ENCODE measurements around the gene SDHD.
"Not testable (repeated sequence)": the region's sequence is repeated elsewhere in the genome, so short reads cannot be mapped to it uniquely, and the experiment has no call there.

Gene SDHD

DNA sequence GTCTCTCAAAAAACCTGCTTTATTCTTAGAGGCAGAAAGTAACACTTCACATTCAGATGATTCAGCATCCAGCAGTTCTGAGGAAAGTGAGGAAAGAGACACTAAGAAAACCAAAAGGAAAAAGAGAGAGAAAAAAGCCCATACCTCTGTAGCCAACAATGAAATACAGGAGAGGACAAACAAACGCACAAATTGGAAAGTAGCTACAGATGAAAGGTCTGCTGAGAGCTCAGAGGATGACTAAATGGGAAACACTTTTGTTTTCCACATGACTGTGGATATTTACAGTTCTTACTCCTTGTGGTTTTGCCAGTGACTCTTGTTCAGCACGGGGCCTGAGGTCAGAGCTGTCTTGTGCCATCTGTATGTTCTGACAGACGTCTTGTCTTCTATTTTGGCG is 3.9 kb upstream of the SDHD start:
- TF ChIP-seq POLR2A (IDR thresholded peaks at IDR 0.05; ENCODE audit: low read length) (no peak), GATA1 (IDR thresholded peaks at IDR 0.05; ENCODE audit: low read depth, low read length) (no peak)
- no peak for DNase-seq

DNA sequence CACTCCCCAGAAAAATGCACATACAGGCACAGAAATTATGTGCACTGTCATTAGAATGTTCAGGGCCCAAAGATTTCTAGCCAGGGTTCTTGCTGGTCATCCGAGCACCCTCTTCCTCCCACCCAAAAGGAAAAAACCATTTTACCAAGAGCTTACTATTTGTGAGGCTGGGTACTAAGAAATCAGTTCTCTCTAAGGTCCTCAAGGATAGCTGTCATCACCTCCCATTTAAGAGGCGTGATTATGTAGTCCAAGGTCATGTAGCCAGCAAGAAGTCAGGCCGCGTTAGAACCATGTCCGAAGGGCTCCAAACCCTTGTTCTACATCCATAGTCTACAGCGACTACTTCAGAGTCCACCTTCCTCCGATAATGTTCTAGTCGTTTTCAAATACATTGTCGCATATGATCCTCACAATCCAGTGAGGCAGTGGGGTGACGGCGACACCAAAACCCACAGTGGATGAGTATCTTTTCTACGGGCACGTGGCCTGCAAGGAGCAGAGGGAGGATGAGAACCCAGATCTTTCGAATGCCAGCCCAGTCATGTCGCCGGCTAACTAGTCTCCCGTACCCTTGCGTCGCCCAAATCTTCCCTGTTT is 751 bp upstream of the SDHD start:
- no peak for TF ChIP-seq GATA1 (IDR thresholded peaks at IDR 0.05; ENCODE audit: low read depth, low read length)
- no peak for TF ChIP-seq POLR2A (IDR thresholded peaks at IDR 0.05; ENCODE audit: low read length)
- DNase-seq: peak; percentile 71 to 77

DNA sequence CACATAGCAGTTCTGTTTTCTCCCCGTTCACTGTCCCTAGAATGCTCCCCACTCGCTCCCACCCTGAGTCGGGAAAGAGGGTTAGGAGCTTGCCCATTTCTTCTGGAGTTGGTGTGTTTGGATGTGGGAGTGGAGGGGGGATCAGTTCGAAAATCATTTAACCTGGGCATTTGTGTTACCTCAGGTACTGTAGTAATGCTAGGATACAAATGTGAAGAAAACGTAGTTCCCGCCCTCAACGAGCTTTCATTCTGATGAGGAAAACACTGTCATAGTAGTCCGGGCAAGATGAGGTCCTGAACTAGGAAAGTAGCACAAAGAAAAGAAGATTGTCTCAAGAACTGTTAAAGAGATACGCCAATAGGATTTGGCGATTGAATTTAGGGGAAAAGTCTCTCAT is 539 bp downstream of the SDHD start:
- TF ChIP-seq POLR2A (IDR thresholded peaks at IDR 0.05; ENCODE audit: low read length) (no peak), GATA1 (IDR thresholded peaks at IDR 0.05; ENCODE audit: low read depth, low read length) (no peak)
- peak; percentile 37 to 50 for DNase-seq

DNA sequence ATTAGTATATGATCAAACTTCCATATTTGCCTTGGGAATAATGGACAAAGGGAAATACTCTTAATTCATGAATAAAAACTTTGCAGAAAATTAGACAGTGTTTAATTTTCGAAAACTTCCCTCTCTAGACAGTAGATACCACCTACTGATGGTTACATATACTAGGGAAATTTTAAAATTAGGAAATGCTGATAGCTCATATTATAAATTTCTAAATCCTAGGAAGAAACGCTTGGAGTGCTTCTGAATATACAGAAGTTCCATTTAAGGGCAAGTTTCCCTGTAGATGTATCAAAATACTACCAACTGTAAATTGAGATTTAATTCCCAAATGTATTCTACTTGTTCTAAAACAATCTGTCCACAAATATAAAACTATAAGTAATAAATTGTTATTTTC is 8.6 kb downstream of the SDHD start:
- not testable (repeated sequence) for DNase-seq

DNA sequence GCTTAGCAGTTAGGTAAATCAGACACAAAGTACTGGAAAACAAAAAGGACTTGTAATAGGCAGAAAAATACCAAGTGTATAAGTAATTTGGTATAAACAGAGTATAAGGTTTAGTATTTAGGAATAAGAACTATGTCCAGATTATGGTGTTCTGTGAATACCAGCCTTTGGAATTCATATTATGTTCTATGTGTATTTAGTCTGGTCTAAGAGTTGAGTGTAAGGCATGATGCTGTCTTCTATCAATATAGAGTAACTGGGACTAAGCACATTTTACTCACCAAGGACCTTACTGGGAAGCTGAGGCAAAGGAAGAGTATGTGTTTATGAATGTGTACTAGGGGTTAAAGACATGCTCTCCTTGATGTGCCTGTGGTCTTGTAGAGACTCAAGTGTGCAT is 9.5 kb downstream of the SDHD start:
- DNase-seq: no peak
- TF ChIP-seq POLR2A (IDR thresholded peaks at IDR 0.05; ENCODE audit: low read length) (no peak), GATA1 (IDR thresholded peaks at IDR 0.05; ENCODE audit: low read depth, low read length) (no peak)

DNA sequence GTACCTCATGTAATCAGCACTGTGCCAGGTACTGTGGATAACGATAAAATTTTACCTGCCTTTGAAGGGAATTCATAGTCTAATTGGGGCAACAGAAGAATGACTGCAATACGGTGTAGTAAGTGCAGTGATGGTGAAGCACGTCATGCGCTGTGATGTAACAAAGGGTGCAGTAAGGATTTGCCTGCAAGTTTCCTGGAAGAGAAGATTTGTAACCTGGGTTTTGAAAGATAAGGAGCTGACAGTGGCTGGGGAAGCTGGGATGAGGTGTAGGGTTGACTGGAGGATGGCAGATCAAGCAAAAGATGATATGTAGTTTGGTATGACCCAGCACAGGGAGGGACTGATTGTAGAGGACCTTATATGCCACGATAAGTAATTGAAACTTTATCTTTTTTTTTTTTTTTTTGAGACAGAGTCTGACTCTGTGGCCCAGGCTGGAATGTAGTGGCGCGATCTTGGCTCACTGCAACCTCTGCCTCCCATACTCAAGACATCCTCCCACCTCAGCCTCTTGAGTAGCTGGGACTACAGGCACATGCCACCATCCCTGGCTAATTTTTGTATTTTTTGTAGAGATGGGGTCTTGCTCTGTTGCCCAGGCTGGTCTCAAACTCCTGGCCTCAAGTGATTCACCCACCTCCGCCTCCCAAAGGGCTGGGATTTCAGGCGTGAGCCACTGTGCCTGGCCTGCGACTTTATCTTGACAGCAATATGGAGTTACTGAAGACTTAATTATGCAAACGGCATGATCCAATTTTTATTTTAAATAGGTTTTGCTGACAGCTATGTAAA is 11.3 kb downstream of the SDHD start:
- TF ChIP-seq GATA1 (IDR thresholded peaks at IDR 0.05; ENCODE audit: low read depth, low read length) (no peak), POLR2A (IDR thresholded peaks at IDR 0.05; ENCODE audit: low read length) (no peak)
- DNase-seq: no peak

DNA sequence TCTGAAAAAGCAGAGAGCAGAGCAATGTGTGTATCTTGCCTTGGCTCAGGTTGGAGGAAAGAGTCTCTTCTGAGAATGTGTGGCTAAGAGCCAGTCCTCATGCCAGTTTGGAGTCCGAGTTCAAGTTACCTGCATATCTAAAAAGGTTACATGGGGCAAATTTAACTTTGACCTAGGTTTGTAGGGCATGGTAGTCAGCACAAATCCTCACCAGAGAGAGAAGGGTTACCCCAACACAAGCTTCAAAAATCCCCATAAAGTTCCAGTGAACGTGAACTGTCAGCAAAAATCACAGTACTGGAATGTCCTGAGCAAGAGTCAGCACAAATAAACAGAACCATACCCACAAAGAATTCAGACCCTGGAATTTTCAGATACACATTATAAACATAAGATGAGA is 13.8 kb downstream of the SDHD start:
- DNase-seq: no peak
- TF ChIP-seq GATA1 (IDR thresholded peaks at IDR 0.05; ENCODE audit: low read depth, low read length) (no peak), POLR2A (IDR thresholded peaks at IDR 0.05; ENCODE audit: low read length) (no peak)

DNA sequence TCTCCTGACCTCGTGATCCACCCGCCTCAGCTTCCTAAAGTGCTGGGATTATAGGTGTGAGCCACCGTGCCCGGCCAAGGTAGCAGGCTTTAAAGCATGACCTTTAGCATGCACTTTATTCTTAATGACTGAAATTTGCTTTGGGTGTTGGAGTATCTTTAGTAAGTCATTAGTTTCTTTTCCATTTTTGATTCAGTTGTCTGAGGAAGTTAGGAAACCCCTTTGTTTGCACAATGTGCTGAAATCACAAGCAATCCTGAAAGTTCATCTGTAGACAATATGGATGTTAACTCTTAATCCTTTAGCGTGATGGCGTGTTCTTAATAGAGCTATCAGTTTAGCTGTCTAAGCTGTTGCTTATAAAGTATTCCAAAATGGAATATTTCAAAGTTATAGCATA is 16.8 kb downstream of the SDHD start:
- TF ChIP-seq GATA1 (IDR thresholded peaks at IDR 0.05; ENCODE audit: low read depth, low read length) (no peak), POLR2A (IDR thresholded peaks at IDR 0.05; ENCODE audit: low read length) (no peak)

DNA sequence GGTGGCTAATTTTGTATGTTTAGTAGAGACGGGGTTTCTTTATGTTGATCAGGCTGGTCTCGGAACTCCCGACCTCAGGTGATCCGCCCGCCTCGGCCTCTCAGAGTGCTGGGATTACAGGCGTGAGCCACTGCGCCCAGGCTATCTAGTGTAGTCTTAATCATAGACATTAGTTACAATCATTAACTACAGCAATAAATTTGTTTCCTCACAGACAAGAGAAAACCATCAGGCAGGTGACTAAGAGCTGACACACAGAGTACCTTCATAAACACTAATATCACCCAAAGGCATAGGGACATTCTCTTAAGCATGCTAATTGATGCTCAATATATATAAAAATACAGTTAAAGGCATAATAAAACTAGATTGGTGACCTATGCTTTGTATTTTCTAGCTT is 19.4 kb downstream of the SDHD start:
- no peak for DNase-seq
- TF ChIP-seq POLR2A (IDR thresholded peaks at IDR 0.05; ENCODE audit: low read length) (no peak), GATA1 (IDR thresholded peaks at IDR 0.05; ENCODE audit: low read depth, low read length) (no peak)

More for the DNA sequence above, 16.8 kb downstream of the SDHD start:
- DNase-seq: no peak

DNA sequence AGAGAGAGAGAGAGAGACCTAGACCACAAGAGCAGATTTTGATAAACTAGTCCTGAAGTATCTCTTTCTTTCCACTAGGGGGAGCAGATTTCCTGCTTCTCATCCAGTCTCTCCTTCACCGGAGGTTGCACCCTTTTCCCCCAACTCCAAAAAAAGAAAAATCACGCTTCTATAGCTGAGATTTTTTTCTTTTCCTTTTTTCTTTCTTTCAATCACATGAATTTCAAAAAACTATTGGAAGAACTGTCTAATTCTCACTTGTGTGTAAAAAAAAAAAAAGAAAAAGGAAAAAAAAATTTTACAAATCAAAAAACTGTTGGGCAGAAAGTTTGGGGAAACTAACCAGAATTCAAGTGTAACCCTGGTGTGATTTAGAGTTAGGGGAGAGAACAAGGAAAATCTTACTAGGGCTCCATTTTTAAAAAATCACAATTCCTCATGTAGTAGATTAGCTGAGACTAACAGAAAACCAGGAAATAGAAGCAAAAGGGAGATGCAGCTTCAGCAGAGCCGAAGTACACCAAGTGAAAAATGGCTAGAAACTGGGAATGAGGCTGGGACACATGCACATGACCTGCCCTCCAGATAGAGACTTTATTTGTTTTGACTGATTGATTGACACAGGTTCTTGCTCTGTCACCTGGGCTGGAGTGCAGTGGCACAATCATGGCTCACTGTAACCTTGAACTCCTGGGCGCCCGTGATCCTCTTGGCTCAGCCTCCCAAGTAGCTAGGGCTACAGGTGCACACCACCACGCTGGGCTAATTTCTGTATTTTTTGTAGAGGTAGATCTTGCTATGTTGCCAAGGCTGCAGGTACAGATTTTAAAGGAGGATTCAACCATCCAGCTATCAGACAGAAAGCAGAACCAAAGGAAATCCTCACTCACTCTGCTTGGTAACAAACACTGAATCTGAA is 27.1 kb downstream of the SDHD start:
- peak; percentile 50 to 54 for DNase-seq
- TF ChIP-seq GATA1 (IDR thresholded peaks at IDR 0.05; ENCODE audit: low read depth, low read length) (no peak), POLR2A (IDR thresholded peaks at IDR 0.05; ENCODE audit: low read length) (no peak)

DNA sequence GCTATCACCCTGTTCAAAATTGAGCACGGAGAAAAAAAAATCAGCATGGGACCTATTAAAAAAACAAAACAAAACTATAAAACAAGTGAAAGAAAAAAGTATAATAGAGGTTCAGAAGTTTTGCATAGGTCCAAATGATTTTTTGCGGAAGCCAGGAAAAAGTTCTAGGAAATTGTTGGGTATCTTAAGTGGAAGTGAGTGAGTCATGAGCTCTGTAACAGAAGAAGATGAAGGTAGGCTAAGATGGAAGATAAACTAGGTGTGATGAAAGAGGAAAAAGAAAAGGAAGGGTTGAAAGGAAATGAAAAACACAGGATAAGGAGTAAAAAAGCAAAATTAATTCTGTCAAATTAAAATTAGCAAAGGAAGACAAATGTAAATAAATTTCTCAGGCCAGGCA is 27.8 kb downstream of the SDHD start:
- DNase-seq: no peak
- TF ChIP-seq GATA1 (IDR thresholded peaks at IDR 0.05; ENCODE audit: low read depth, low read length) (no peak), POLR2A (IDR thresholded peaks at IDR 0.05; ENCODE audit: low read length) (no peak)

DNA sequence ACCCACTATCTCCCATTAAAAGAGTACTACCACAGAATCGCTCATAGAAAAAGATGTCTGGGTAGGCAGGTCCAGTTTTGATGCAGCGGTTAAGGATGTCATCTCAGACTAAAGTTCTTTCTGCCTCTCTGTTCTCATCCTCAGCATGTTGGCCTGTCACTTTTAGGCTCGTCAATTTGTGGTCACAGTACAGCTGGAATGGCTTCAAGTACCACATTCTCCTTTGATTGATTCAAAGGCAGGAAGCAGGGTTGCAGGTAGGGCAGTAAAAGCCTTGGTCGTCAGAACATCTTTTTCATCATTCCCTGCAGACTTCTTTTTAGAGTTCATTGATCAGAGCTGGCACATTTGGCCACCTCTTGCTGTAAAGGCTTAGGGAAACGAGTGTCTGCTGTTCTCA is 28.7 kb downstream of the SDHD start:
- DNase-seq: no peak
- TF ChIP-seq GATA1 (IDR thresholded peaks at IDR 0.05; ENCODE audit: low read depth, low read length) (no peak), POLR2A (IDR thresholded peaks at IDR 0.05; ENCODE audit: low read length) (no peak)

DNA sequence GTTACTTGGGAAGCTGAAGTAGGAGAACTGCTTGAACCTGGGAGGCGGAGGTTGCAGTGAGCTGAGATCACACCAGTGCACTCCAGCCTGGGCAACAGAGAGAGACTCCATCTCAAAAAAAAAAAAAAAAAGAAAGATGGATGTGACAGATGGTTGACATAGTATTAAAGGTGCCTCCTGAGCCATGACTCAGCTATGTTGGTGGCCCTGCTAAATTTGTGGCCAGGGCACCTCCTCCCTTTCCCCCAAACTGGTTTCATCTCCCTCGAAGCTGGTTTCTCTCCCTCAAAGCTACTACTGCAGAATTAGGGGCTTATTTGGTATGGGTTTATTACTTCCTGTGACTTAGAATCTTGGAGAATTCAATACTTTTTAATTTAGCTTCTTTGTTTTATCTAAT is 31.5 kb downstream of the SDHD start:
- DNase-seq: no peak
- TF ChIP-seq GATA1 (IDR thresholded peaks at IDR 0.05; ENCODE audit: low read depth, low read length) (no peak), POLR2A (IDR thresholded peaks at IDR 0.05; ENCODE audit: low read length) (no peak)

DNA sequence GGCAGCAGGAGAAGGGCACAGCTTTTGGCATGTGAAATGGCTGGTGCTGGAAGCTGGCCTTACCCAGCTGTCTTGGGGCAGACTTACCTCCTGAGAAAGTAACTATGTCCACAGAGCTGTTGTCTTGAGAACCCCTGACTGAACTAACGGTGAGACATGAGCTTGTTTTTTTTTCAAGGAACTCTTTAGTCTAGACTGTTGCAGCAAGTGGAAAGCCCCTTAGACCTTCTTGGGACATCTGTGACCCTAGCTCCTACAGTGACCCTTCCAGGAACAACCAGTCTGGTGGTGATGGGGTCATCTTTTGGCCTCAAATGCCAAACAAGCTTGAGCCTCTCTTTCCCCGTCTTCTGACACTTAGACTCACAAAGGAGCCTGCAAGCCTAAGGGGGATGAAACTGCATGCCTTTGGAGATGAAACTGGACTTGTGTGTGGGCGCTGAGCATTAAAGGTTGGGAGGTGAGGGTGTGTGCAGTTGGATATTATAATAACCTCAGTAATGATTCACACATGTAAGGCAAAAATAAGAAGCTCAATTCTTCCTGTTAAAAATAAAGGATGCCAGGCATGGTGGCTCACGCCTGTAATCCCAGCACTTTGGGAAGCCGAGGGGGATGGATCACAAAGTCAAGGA is 35.4 kb downstream of the SDHD start:
- DNase-seq: no peak
- TF ChIP-seq GATA1 (IDR thresholded peaks at IDR 0.05; ENCODE audit: low read depth, low read length): no peak
- TF ChIP-seq POLR2A (IDR thresholded peaks at IDR 0.05; ENCODE audit: low read length): no peak

Data from erythroblast (primary cell).